Mesothelial cell of epicardium (in vitro differentiated cells): ENCODE measurements around the gene SHC2. TPM values are rescaled to one million over a fixed set of nuclear protein-coding genes. Genes with fewer than 3 reads are reported as not detected.
"Not testable (repeated sequence)": the region's sequence is repeated elsewhere in the genome, so short reads cannot be mapped to it uniquely, and the experiment has no call there.

Source experiments
- DNase-seq, 2 experiments: peaks; one replicate each; pipeline ENCODE4 v3.0.0; 2021; ENCODE audit warnings: low spot score in 2 of 2; ENCODE audit not compliant: unreplicated experiment in 2 of 2
- H3K27ac Mint-ChIP-seq: 2 replicates; pipeline ENCODE4 v1.8.0; 2021; ENCODE audit warnings: mixed read lengths
- H3K27me3 Mint-ChIP-seq: 2 replicates; pipeline ENCODE4 v1.8.0; 2021; ENCODE audit warnings: low read depth, mixed read lengths
- H3K36me3 Mint-ChIP-seq: 2 replicates; pipeline ENCODE4 v1.8.0; 2021; ENCODE audit warnings: mixed read lengths
- H3K4me1 Mint-ChIP-seq: 2 replicates; pipeline ENCODE4 v1.8.0; 2021; ENCODE audit warnings: mixed read lengths
- H3K4me3 Mint-ChIP-seq: 2 replicates; pipeline ENCODE4 v1.8.0; 2021; ENCODE audit warnings: mild to moderate bottlenecking, moderate library complexity, mixed read lengths
- H3K9me3 Mint-ChIP-seq: 2 replicates; pipeline ENCODE4 v1.8.0; 2021; ENCODE audit warnings: mixed read lengths
- CTCF ChIP-seq: fragments of 200-600 bp; sonication (generic); IDR thresholded peaks from one replicate; pipeline ENCODE4 v1.5.0; 2021; ENCODE audit warnings: antibody characterized with exemption; ENCODE audit not compliant: unreplicated experiment
- total RNA-seq: library from RNA; stranded (reverse); gene quantifications from 3 replicates; pipeline ENCODE4 v1.2.1, GENCODE V29; 2021

Gene SHC2
- total RNA-seq, 1 donor from 2014 or later, result 86.4 TPM

- no peak for TF ChIP-seq CTCF
- peaks cover 8% of the 10 kb centered on the region for H3K27me3 Mint-ChIP-seq
- no peak overlapping the region for H3K27ac Mint-ChIP-seq
- no peak overlapping the region for H3K4me3 Mint-ChIP-seq
- DNase-seq, result no peak
- no peaks in the 10 kb centered on the region for H3K4me1 Mint-ChIP-seq
- peaks cover 18% of the 10 kb centered on the region for H3K9me3 Mint-ChIP-seq
- H3K36me3 Mint-ChIP-seq, result no peaks in the 10 kb centered on the region
Measured at GRCh38 chr19:395467-395866, 65.4 kb downstream of the SHC2 start.

DNA sequence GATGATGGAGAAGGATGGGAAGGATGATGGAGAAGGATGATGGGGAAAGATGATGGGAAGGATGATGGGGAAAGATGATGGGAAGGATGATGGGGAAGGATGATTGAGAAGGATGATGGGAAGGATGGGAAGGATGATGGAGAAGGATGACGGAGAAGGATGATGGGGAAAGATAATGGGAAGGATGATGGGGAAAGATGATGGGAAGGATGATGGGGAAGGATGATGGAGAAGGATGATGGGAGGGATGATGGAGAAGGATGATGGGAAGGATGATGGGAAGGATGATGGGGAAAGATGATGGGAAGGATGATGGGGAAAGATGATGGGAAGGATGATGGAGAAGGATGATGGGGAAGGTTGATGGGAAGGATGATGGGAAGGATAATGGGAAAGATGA is 66.0 kb downstream of the SHC2 start:
- H3K4me1 Mint-ChIP-seq, H3K27ac Mint-ChIP-seq, DNase-seq, H3K36me3 Mint-ChIP-seq, H3K27me3 Mint-ChIP-seq, H3K4me3 Mint-ChIP-seq: not testable (repeated sequence)
- H3K9me3 Mint-ChIP-seq, result peaks cover 18% of the 10 kb centered on the region

- not testable (repeated sequence) for H3K27ac Mint-ChIP-seq, H3K36me3 Mint-ChIP-seq, H3K4me1 Mint-ChIP-seq, DNase-seq, H3K27me3 Mint-ChIP-seq, H3K4me3 Mint-ChIP-seq
- H3K9me3 Mint-ChIP-seq, result peaks cover 18% of the 10 kb centered on the region
Measured at GRCh38 chr19:393560-393959, 67.3 kb downstream of the SHC2 start.

DNA sequence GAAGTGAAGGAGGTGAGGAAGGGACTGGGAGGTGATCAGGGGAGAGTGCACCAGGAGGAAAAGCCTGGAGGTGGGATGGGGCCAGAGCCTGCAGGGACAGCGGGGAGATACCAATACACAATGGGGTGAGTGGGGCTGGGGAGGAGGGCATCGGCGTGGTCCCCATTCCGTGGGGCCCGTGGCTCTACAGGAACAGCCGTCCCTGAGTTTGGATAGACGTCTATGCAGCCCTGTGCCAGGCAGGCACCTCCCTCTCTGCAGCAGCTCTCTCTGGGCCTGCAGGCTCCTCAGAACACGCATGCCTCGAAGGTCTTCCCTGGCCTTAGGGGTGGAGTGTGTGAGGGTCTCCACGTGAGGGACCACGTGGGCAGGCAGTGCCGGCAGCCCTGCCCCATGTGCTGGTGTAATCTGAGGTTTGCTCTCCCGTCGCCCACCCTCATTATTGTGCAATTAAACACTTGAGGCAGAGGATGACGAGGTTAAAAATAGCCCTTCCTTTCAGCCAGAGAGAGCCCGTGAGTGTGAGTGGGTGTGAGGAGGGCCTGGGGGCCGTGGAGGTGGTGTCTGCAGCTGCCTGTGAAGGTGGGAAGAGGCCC is 68.4 kb downstream of the SHC2 start:
- H3K36me3 Mint-ChIP-seq, result no peaks in the 10 kb centered on the region
- peak in 1 of 2 experiments; percentile 21 for DNase-seq
- H3K27me3 Mint-ChIP-seq, result peaks cover 4% of the 10 kb centered on the region
- no peak overlapping the region for H3K27ac Mint-ChIP-seq
- no peak for TF ChIP-seq CTCF
- H3K9me3 Mint-ChIP-seq, result peaks cover 18% of the 10 kb centered on the region
- H3K4me3 Mint-ChIP-seq, result no peak overlapping the region
- H3K4me1 Mint-ChIP-seq, result no peaks in the 10 kb centered on the region

- TF ChIP-seq CTCF, result no peak
- no peaks in the 10 kb centered on the region for H3K4me1 Mint-ChIP-seq
- H3K27me3 Mint-ChIP-seq, result peaks cover 4% of the 10 kb centered on the region
- DNase-seq, result peak in 1 of 2 experiments; percentile 22
- no peak overlapping the region for H3K27ac Mint-ChIP-seq
- no peak overlapping the region for H3K4me3 Mint-ChIP-seq
- H3K36me3 Mint-ChIP-seq, result no peaks in the 10 kb centered on the region
- H3K9me3 Mint-ChIP-seq, result peaks cover 14% of the 10 kb centered on the region
Measured at GRCh38 chr19:391726-392374, 69.0 kb downstream of the SHC2 start.

GRCh38 chr19:391207-391557 is 69.7 kb downstream of the SHC2 start:
- no peak for TF ChIP-seq CTCF

More at GRCh38 chr19:391207-391557, 69.7 kb downstream of the SHC2 start:
- Mint-ChIP-seq H3K4me1 (peaks cover 5% of the 10 kb centered on the region), H3K27me3 (peaks cover 4% of the 10 kb centered on the region), H3K9me3 (peaks cover 13% of the 10 kb centered on the region), H3K4me3 (no peak overlapping the region), H3K36me3 (no peaks in the 10 kb centered on the region), H3K27ac (no peak overlapping the region)
- DNase-seq, result peak in 1 of 2 experiments; percentile 22
